ENCODE results near the gene WDFY2.
A peak's percentile ranks its signal among the peaks of the same experiment; 100 is the strongest.

WDFY2 gene

DNA sequence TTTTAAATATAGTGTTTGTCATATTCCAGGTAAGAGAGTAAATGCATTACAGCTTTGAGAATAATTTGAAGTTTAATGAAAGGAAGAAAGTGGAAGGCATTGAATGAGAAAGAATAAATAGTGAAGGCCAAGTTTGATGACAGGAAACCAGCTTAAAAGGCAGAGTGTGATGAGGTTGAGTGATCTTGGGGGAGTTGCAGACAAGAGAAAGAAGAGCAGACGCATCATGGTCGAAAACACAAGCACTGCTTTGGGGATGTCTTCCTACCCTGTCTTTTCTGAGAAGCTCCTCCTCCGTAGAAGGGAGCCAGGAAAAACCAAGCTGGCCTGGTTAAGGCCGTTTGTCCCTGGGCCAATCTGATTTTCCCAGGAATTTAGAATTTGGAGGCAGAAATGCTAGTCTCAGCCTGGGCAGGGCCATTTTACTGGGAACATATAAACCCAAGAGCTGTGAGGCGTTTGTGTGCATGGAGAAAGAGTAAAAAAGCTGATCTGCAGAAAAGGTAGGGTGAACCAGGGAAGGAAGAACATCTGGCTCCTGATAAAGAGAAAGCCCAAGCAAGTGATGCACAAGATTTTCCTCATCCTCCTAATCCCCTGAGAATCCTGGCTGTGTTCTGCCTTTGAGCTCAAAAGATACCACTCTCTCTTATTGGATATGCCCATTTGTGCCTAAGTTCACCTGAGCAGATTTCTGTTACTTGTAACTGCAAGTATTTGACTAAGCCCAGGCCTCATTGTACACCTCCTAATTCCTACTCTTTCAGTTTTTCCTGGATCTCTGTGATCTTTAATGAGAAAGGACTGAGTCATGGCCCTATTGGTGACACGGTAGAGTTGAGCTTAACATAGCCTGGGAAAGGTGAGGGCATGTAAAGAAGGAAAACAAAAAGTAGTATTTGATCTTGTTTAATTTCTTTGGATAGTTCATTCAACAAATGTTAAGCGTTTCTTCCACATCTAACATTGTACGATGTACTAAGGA lies 80.0 kb downstream of the WDFY2 start:
- TF ChIP-seq, protein P1, sequence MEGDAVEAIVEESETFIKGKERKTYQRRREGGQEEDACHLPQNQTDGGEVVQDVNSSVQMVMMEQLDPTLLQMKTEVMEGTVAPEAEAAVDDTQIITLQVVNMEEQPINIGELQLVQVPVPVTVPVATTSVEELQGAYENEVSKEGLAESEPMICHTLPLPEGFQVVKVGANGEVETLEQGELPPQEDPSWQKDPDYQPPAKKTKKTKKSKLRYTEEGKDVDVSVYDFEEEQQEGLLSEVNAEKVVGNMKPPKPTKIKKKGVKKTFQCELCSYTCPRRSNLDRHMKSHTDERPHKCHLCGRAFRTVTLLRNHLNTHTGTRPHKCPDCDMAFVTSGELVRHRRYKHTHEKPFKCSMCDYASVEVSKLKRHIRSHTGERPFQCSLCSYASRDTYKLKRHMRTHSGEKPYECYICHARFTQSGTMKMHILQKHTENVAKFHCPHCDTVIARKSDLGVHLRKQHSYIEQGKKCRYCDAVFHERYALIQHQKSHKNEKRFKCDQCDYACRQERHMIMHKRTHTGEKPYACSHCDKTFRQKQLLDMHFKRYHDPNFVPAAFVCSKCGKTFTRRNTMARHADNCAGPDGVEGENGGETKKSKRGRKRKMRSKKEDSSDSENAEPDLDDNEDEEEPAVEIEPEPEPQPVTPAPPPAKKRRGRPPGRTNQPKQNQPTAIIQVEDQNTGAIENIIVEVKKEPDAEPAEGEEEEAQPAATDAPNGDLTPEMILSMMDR (IDR thresholded peaks at IDR 0.05; ENCODE audit: unreplicated experiment in 3 of 3): no peak
- H3K36me3 Mint-ChIP-seq (ENCODE audit: low read depth): peaks cover 19% of the 10 kb centered on the region
- H3K4me3 Mint-ChIP-seq: no peak overlapping the region
- H3K27ac Mint-ChIP-seq: no peak overlapping the region
- H3K27me3 Mint-ChIP-seq (ENCODE audit: low read depth): no peaks in the 10 kb centered on the region
- H3K4me1 Mint-ChIP-seq: peaks cover 14% of the 10 kb centered on the region
- no peaks in the 10 kb centered on the region for H3K9me3 Mint-ChIP-seq

GRCh38 chr13:51665456-51665855 lies 81.2 kb downstream of the WDFY2 start:
- Mint-ChIP-seq H3K36me3 (ENCODE audit: low read depth) (peaks cover 19% of the 10 kb centered on the region), H3K27me3 (ENCODE audit: low read depth) (no peaks in the 10 kb centered on the region), H3K9me3 (no peaks in the 10 kb centered on the region), H3K4me3 (no peak overlapping the region), H3K27ac (no peak overlapping the region), H3K4me1 (peaks cover 16% of the 10 kb centered on the region)
- TF ChIP-seq, protein P1 (IDR thresholded peaks at IDR 0.05; ENCODE audit: unreplicated experiment in 3 of 3): no peak

- Mint-ChIP-seq H3K27ac (no peak overlapping the region), H3K4me1 (peaks cover 16% of the 10 kb centered on the region), H3K4me3 (no peak overlapping the region), H3K9me3 (peaks cover 3% of the 10 kb centered on the region), H3K36me3 (ENCODE audit: low read depth) (peaks cover 18% of the 10 kb centered on the region), H3K27me3 (ENCODE audit: low read depth) (no peaks in the 10 kb centered on the region)
- TF ChIP-seq, protein P1 (IDR thresholded peaks at IDR 0.05; ENCODE audit: unreplicated experiment in 3 of 3): no peak
Measured at GRCh38 chr13:51666374-51666773, 82.1 kb downstream of the WDFY2 start.

- Mint-ChIP-seq H3K27ac (no peak overlapping the region), H3K36me3 (ENCODE audit: low read depth) (peaks cover 18% of the 10 kb centered on the region), H3K27me3 (ENCODE audit: low read depth) (no peaks in the 10 kb centered on the region), H3K4me1 (peaks cover 16% of the 10 kb centered on the region), H3K4me3 (no peak overlapping the region), H3K9me3 (peaks cover 3% of the 10 kb centered on the region)
- TF ChIP-seq, protein P1 (IDR thresholded peaks at IDR 0.05; ENCODE audit: unreplicated experiment in 3 of 3): no peak
Measured at GRCh38 chr13:51666839-51667238, 82.6 kb downstream of the WDFY2 start.

- Mint-ChIP-seq H3K4me3 (no peak overlapping the region), H3K27me3 (ENCODE audit: low read depth) (no peaks in the 10 kb centered on the region), H3K9me3 (peaks cover 8% of the 10 kb centered on the region), H3K27ac (peak overlapping the region in 1 of 3 experiments; percentile 67), H3K4me1 (peaks cover 16% of the 10 kb centered on the region), H3K36me3 (ENCODE audit: low read depth) (peaks cover 11% of the 10 kb centered on the region)
- TF ChIP-seq, protein P1 (IDR thresholded peaks at IDR 0.05; ENCODE audit: unreplicated experiment in 3 of 3): no peak
Measured at GRCh38 chr13:51668580-51669195, 84.4 kb downstream of the WDFY2 start.

Measured in nephron (organoid).